ENCODE results near the gene PHKB.

PHKB gene

DNA sequence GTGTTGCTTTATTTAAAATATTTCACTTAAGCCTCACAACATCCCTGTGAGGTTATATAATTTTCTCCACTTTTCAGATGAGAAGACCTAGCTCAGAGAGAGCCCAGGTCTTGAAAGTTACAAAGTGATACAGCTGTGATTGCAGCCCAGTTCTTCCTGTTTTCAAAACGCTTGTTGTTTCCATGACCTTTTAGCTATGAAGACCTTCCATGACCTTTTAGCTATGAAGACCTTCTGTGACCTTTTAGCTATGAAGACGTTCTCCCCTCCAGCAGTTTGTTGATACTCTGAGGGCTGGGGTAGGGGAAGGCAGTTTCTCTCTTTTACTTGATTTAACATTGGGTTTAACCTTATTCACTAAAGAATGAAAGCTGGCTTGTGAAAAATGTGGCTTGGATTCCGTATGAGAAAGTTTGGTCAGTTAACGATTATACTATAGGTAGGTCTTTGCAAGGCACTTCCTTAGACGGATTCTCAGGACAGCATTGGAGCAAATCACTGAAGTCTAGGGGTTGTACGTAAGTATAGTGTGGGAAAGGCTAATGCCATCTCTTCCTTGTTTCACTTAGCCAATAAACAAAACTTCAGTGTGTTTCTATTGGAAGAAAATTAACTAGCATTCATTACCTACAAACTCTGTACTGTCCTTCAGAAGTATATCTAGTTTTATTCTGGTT, 20.7 kb downstream of the PHKB start:
- no peak for TF ChIP-seq CTCF (IDR thresholded peaks at IDR 0.05; ENCODE audit: insufficient read depth, missing control alignments)
- FAIRE-seq: no peak
- no peak for DNase-seq (ENCODE audit: insufficient read length, low spot score)

- TF ChIP-seq CTCF (IDR thresholded peaks at IDR 0.05; ENCODE audit: insufficient read depth, missing control alignments): no peak
- FAIRE-seq: no peak
- no peak for DNase-seq (ENCODE audit: insufficient read length, low spot score)
Measured at GRCh38 chr16:47483616-47484015, 22.5 kb downstream of the PHKB start.

DNA sequence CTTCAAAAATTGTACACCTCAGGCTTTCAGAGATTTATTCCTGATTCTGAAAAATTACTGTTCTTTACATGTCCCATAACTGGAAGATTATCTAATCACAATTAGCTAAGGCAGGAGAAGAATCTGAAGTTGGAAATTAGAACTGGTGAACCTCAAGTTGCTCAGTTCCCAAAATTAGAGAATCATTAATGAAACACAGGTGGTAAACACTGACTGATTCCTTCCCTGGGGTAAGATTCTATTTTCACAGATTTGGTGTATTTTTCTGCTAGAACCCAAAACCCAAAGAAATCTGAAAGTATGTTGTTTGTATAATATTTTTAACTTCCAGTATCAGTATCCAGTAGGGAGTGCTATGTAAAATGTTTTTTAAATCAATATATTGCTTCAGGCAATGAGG, 25.7 kb downstream of the PHKB start:
- FAIRE-seq: no peak
- no peak for DNase-seq (ENCODE audit: insufficient read length, low spot score)
- no peak for TF ChIP-seq CTCF (IDR thresholded peaks at IDR 0.05; ENCODE audit: insufficient read depth, missing control alignments)

GRCh38 chr16:47488051-47488450, 26.9 kb downstream of the PHKB start:
- FAIRE-seq: no peak

GRCh38 chr16:47490471-47490870, 29.3 kb downstream of the PHKB start:
- FAIRE-seq: no peak
- no peak for TF ChIP-seq CTCF (IDR thresholded peaks at IDR 0.05; ENCODE audit: insufficient read depth, missing control alignments)
- DNase-seq (ENCODE audit: insufficient read length, low spot score): no peak

More at GRCh38 chr16:47488051-47488450, 26.9 kb downstream of the PHKB start:
- TF ChIP-seq CTCF (IDR thresholded peaks at IDR 0.05; ENCODE audit: insufficient read depth, missing control alignments): no peak
- DNase-seq (ENCODE audit: insufficient read length, low spot score): no peak

- TF ChIP-seq CTCF (IDR thresholded peaks at IDR 0.05; ENCODE audit: insufficient read depth, missing control alignments): no peak
- no peak for FAIRE-seq
Measured at GRCh38 chr16:47492036-47492427, 30.9 kb downstream of the PHKB start.

More at GRCh38 chr16:47492036-47492427, 30.9 kb downstream of the PHKB start:
- DNase-seq (ENCODE audit: insufficient read length, low spot score): no peak

Measured in D721Med (cell line).